ENCODE results near the gene TEK.

The TEK gene

DNA sequence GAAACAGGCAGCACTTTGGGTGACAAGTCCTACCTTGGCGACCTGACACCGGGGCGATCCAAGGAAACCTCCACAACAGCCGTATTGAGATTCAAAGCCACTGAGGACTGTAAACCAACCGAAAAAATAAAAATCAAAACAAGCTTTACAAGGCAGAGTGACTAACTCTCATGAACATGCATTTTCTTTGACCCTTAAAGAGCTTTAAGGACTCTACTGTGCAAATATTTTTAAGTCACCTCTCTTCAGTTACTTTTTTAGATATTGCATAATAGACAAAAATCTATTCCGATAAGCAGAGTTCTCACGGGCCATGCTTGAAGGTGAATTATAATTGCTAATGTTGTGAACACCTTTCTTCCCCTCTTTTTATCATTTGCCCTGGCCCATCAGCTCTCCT lies 149.6 kb downstream of the TEK start:
- no peak for DNase-seq

GRCh38 chr9:27260789-27261516 lies 151.9 kb downstream of the TEK start:
- DNase-seq = no peak

DNA sequence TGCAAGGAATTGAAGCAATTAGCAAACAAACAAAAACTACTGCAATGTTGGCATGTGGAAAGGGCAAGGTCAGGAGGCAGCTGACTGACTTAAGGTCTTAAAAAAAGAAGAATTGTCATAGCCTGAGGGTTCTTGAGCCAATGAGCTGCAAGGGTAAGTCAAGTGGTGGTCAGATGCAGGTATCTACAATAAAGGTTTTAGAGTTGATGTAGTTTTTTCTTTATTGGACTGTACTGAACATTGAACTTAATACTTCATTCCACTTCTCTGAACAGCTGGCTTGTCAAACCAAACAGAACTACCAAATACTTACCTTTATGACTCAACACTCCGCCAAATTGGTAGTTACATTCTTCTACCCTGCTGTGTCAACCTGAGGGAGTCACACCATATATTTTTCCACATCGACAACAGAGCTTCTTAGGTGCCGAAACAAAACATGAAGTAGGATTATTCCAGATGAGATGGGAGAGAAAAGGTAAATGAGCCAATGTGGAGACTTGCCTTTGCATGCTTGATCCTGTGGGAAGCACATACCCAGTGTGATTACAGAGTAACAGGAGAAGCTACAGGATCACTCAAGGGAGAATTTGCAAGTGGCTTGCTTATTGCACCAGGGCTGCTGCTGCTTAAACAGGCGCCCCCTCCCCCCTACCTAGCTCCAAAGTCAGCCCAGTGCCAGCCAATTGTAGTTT lies 152.6 kb downstream of the TEK start:
- DNase-seq = no peak

DNA sequence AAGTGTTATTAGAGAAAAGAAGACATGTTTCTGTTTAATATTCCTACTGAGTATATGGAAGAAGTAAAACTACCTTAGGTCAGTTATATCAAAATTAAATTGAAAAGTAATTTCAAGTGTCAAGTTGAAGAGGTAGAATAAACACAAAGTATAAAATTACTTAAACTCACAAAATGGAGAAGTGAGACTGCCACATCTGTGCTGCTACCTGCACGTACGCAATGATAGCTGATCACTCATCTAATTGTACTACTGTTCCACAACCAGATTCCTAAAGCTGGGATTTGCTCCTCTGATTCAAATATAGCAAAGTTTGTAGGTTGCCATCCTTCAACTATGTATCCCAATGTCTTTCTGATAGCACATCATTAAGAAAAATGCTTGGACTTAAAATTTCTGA lies 163.1 kb downstream of the TEK start:
- no peak for DNase-seq

DNA sequence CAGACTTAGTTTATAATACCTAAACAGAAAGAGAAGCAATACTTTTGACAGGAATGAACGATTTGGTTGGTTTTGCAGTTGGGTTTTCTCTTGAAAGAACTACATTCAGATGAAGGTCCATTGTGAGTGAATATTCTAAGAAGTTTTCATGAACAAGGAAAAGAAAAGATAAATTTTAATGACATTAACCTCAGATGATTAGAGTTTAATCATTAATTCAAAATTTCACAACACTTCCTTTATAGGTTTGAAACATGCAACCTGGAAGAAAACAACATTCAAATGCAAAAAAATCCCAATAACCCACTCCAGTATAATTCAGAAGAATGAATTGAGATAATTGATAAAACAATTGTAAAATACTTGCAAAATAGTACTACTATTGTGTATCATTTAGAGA lies 164.2 kb downstream of the TEK start:
- no peak for DNase-seq

DNA sequence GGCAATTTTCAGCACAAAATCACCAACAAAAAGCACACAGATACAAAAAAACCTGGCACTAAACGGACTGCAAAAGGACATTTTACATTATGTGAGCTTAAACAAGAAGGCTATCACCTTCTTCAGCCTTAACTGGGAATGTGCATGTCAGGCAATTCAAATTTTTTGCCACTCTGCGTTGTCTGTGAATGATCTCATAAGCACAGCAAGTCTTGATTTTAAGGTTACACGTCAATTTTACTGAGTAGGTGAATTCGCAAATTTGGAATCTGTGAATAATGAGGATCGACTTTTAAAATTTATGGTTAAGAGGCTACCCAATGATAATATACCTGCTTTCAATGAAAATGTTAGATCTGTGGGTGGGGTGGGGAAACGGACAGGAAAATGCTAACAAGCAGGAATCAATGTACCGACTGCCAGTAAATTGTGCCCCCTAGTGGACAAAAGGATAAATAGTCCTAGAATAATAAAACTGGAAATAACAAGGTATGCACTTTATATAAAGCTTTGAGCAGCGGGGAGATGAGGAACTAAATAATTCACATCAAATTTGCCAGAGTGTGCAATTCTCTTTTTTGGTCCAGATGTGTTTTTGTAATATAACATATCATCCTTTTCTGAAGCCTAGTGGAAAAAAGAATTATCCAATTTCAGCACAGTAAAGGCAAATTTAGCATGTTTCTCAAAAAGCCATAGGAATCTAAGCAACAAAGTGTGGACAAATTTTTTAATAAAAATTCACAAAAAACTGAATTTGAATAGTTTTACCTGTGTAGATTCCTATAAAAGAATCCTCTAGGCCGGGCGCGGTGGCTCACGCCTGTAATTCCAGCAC lies 167.4 kb downstream of the TEK start:
- DNase-seq = no peak

DNA sequence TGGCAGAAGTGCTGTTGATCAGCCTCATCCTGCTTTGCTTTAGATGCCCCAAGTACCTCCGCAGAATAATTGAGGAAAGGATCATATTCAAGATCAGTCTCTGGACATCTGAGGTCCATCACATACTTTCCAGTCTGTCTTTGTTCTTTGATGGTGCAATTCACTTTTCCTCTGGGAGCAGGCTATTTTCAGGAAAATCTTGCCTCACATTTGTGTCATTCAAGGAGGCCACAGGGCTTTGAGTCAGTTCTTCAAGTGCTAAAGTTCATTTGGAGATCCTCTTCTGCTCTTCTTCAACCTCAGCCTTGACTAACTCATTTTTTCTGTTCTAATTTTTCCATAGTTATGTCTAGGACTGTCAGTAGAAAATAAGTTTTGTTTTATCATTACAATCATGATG lies 169.3 kb downstream of the TEK start:
- no peak for DNase-seq

DNA sequence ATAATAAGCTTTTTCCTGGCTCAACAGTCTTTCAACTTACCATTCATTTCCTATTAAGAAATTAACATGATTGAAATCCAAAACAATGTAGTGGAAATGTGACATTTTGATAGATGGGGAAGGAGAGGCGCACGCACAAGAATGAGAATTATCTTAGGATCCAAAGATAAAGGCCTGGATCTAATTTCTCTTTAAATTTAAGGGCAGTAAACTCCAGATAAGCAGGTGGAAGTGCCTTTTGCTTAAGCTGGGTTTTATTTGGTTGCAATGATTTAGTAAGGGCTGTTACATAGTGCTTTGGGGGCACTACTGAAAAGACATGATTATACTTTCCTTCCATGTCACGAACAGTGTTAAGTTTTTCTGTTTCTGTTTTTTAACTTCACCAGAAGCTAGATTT lies 170.6 kb downstream of the TEK start:
- DNase-seq = no peak
